Glomerular endothelial cell (primary cell): ENCODE results near the gene KNDC1. TPM values are rescaled to one million over a fixed set of nuclear protein-coding genes. Genes with fewer than 3 reads are reported as not detected.

ENCODE experiments used
- DNase-seq: peaks from one replicate; pipeline ENCODE4 v3.0.0-alpha.2; 2011; ENCODE audit warnings: low read depth, low spot score; ENCODE audit errors: extremely low read depth
- total RNA-seq: library from RNA; depleted of rRNA; stranded (reverse); fragments of >200 nt; gene quantifications from 2 replicates; pipeline ENCODE4 v1.2.3, GENCODE V29; 2015

KNDC1 gene
- total RNA-seq, 1 donor from 2014 or later, result not detected

- DNase-seq, result no peak
Observed at GRCh38 chr10:133189726-133190125, 29.7 kb downstream of the KNDC1 start.

GRCh38 chr10:133190225-133190624, 30.2 kb downstream of the KNDC1 start:
- DNase-seq, result no peak

GRCh38 chr10:133191651-133192050, 31.6 kb downstream of the KNDC1 start:
- DNase-seq, result no peak

- no peak for DNase-seq
Observed at GRCh38 chr10:133194151-133194550, 34.1 kb downstream of the KNDC1 start.

- DNase-seq, result no peak
Observed at GRCh38 chr10:133195096-133195495, 35.1 kb downstream of the KNDC1 start.

- DNase-seq, result no peak
Observed at GRCh38 chr10:133195611-133196010, 35.6 kb downstream of the KNDC1 start.

- DNase-seq, result no peak
Observed at GRCh38 chr10:133196221-133196915, 36.3 kb downstream of the KNDC1 start.

GRCh38 chr10:133196936-133197758, 37.1 kb downstream of the KNDC1 start:
- DNase-seq, result no peak

- DNase-seq, result no peak
Observed at GRCh38 chr10:133197786-133198185, 37.8 kb downstream of the KNDC1 start.

- DNase-seq, result no peak
Observed at GRCh38 chr10:133198206-133198605, 38.2 kb downstream of the KNDC1 start.

GRCh38 chr10:133198621-133199487, 38.8 kb downstream of the KNDC1 start:
- no peak for DNase-seq

- no peak for DNase-seq
Observed at GRCh38 chr10:133199488-133199885, 39.5 kb downstream of the KNDC1 start.

- no peak for DNase-seq
Observed at GRCh38 chr10:133199992-133200611, 40.1 kb downstream of the KNDC1 start.

GRCh38 chr10:133200621-133201031, 40.6 kb downstream of the KNDC1 start:
- no peak for DNase-seq

- DNase-seq, result no peak
Observed at GRCh38 chr10:133201151-133201947, 41.3 kb downstream of the KNDC1 start.

- no peak for DNase-seq
Observed at GRCh38 chr10:133201948-133202725, 42.1 kb downstream of the KNDC1 start.

- DNase-seq, result no peak
Observed at GRCh38 chr10:133202778-133203651, 43.0 kb downstream of the KNDC1 start.

GRCh38 chr10:133203652-133204195, 43.7 kb downstream of the KNDC1 start:
- no peak for DNase-seq
